Hippocampal formation (tissue), 2 donors: ENCODE data around the gene MVK.

Experiments used
- DNase-seq, 2 donors: peaks; one replicate each; lab custom pipeline; 2025; lab: John Stamatoyannopoulos, UW

The MVK gene

GRCh38 chr12:109566424-109566823 lies 7.2 kb upstream of the MVK start:
- no peak for DNase-seq

- no peak for DNase-seq
Observed at GRCh38 chr12:109567296-109567695, 6.3 kb upstream of the MVK start.

GRCh38 chr12:109567967-109568366 lies 5.6 kb upstream of the MVK start:
- no peak for DNase-seq

- DNase-seq = no peak
Observed at GRCh38 chr12:109568486-109568885, 5.1 kb upstream of the MVK start.

GRCh38 chr12:109571773-109572505 lies 1.7 kb upstream of the MVK start:
- DNase-seq = no peak

GRCh38 chr12:109572506-109572845 lies 1.1 kb upstream of the MVK start:
- no peak for DNase-seq

GRCh38 chr12:109573914-109574244 lies 285 bp downstream of the MVK start:
- DNase-seq = no peak

- no peak for DNase-seq
Observed at GRCh38 chr12:109575683-109576082, 2.1 kb downstream of the MVK start.

- no peak for DNase-seq
Observed at GRCh38 chr12:109577311-109577710, 3.7 kb downstream of the MVK start.

- no peak for DNase-seq
Observed at GRCh38 chr12:109578330-109578927, 4.8 kb downstream of the MVK start.

GRCh38 chr12:109579639-109580038 lies 6.0 kb downstream of the MVK start:
- no peak for DNase-seq

- no peak for DNase-seq
Observed at GRCh38 chr12:109580272-109580671, 6.7 kb downstream of the MVK start.

GRCh38 chr12:109580684-109581333 lies 7.2 kb downstream of the MVK start:
- no peak for DNase-seq

- no peak for DNase-seq
Observed at GRCh38 chr12:109581334-109581691, 7.7 kb downstream of the MVK start.

- DNase-seq = no peak
Observed at GRCh38 chr12:109581856-109582255, 8.3 kb downstream of the MVK start.

- DNase-seq = no peak
Observed at GRCh38 chr12:109582636-109583035, 9.0 kb downstream of the MVK start.

- no peak for DNase-seq
Observed at GRCh38 chr12:109583733-109584132, 10.1 kb downstream of the MVK start.

GRCh38 chr12:109586385-109587296 lies 13.0 kb downstream of the MVK start:
- DNase-seq = no peak

GRCh38 chr12:109587921-109588320 lies 14.3 kb downstream of the MVK start:
- no peak for DNase-seq

GRCh38 chr12:109588461-109589239 lies 15.1 kb downstream of the MVK start:
- DNase-seq = no peak

GRCh38 chr12:109589240-109589590 lies 15.6 kb downstream of the MVK start:
- DNase-seq = no peak

GRCh38 chr12:109589691-109590245 lies 16.2 kb downstream of the MVK start:
- no peak for DNase-seq
